Stimulated activated effector memory CD8-positive, alpha-beta T cell treated with anti-CD3 and anti-CD28 coated beads, Interleukin-12 subunit alpha, Interleukin-12 subunit beta, amount 100 ng/mL, for 72 hours (primary cell): Measurements from ENCODE around the gene GNL1.
A peak's percentile ranks its signal among the peaks of the same experiment; 100 is the strongest.
"Not testable (repeated sequence)": the region's sequence is repeated elsewhere in the genome, so short reads cannot be mapped to it uniquely, and the experiment has no call there.

Experiments
- ATAC-seq: fragments of 150-1000 bp; cut with Tn5 transposase; 2 replicates; pipeline ENCODE4 v1.10.0; 2021
- DNase-seq, 2 donors: peaks; one replicate each; pipeline ENCODE4 v3.0.0; 2021 to 2022; ENCODE audit warnings: low spot score in 2 of 2
- H3K27ac Mint-ChIP-seq: one replicate; pipeline ENCODE4 v1.8.0; 2022; ENCODE audit warnings: mild to moderate bottlenecking, mixed read lengths
- H3K36me3 Mint-ChIP-seq: one replicate; pipeline ENCODE4 v1.8.0; 2022; ENCODE audit warnings: mild to moderate bottlenecking, mixed read lengths
- H3K4me1 Mint-ChIP-seq: one replicate; pipeline ENCODE4 v1.8.0; 2022; ENCODE audit warnings: mixed read lengths
- H3K4me3 Mint-ChIP-seq: one replicate; pipeline ENCODE4 v1.8.0; 2022; ENCODE audit warnings: mild to moderate bottlenecking, mixed read lengths
- H3K9me3 Mint-ChIP-seq: one replicate; pipeline ENCODE4 v1.8.0; 2022; ENCODE audit warnings: mixed read lengths

GNL1 gene

DNA sequence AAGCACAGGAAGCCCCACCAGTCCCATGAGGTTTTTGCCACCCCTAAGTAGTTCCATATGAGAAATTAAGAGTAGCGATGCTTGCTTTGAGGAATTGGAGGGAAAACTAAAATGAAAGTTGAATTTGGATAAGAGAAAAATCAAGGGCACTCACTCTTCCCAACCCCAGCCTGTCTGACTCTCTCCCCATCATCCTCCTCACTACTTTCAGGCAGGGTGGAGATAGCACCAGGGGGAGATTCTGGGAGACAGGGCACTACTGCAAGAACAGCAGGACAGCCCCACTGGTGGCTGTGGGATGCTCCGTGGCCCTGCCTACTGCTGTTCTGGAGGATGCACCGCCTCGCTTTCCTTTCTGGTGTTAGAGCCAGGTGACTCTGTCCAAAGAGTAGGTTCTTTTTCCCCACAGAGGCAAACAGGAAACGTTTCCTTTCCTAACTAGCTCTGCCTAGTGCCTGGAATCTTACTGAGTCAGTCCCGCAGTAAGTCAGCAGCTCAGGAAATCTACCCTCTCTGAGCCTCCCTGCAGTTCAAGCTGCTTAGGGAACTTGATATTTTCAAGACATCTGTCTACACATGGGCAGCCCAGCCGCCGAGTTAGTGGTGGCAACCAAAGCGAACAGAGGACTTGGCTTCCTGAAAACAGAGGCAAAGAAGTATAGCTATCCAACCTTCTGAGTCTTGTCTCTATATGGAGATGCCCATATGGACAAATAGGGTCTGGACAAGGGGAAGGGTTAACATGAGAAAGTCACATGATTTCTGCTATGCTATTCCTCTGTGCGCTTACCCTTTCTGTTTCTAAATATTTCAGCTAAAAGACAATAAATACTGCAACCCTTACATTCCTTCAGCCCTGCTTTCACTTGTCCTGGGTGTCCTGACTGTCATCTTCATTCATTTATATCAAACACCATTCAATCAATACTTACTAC lies 55.6 kb downstream of the GNL1 start:
- Mint-ChIP-seq H3K9me3 (no peaks in the 10 kb centered on the region), H3K36me3 (peaks cover under 1% of the 10 kb centered on the region), H3K27ac (peak overlapping the region; percentile 40), H3K4me1 (peaks cover 38% of the 10 kb centered on the region), H3K4me3 (peak overlapping the region; percentile 51)
- DNase-seq (no peak), ATAC-seq (peak; percentile 17)

DNA sequence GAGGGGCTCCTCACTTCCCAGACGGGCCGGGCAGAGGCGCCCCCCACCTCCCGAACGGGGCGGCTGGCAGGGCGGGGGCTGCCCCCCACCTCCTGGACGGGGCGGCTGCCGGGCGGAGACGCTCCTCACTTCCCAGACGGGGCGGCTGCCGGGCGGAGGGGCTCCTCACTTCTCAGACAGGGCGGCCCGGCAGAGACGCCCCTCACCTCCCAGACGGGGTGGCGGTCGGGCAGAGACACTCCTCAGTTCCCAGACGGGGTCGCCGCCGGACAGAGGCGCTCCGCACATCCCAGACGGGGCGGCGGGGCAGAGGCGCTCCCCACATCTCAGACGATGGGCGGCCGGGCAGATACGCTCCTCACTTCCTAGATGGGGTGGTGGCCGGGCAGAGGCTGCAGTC lies 57.6 kb downstream of the GNL1 start:
- not testable (repeated sequence) for H3K27ac Mint-ChIP-seq, ATAC-seq, H3K4me3 Mint-ChIP-seq, DNase-seq, H3K9me3 Mint-ChIP-seq
- Mint-ChIP-seq H3K36me3 (peaks cover 20% of the 10 kb centered on the region), H3K4me1 (peaks cover 54% of the 10 kb centered on the region)

DNA sequence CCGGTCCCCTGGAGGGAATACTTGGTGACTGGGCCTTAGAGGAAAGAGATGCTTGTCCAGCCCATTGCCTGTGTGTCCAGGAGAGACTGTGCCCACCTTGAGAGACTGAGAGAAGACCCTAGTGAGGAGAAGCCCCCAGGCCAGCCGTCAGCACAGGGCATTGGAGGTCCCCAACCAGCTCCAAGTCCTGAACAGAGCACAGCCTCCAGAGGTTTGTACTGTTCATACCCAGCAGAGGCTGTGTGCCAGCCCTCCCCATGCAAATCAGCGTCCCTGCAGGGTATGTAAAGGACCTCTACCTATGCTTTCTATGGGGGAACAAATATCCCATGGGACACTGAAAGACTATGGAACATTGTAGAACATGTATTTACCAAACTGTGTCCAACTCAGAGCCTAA lies 58.6 kb downstream of the GNL1 start:
- H3K4me1 Mint-ChIP-seq: peaks cover 64% of the 10 kb centered on the region
- no peaks in the 10 kb centered on the region for H3K9me3 Mint-ChIP-seq
- ATAC-seq (no peak), DNase-seq (no peak)
- peak overlapping the region; percentile 98 for H3K27ac Mint-ChIP-seq
- H3K36me3 Mint-ChIP-seq: peaks cover 30% of the 10 kb centered on the region
- H3K4me3 Mint-ChIP-seq: no peak overlapping the region

DNA sequence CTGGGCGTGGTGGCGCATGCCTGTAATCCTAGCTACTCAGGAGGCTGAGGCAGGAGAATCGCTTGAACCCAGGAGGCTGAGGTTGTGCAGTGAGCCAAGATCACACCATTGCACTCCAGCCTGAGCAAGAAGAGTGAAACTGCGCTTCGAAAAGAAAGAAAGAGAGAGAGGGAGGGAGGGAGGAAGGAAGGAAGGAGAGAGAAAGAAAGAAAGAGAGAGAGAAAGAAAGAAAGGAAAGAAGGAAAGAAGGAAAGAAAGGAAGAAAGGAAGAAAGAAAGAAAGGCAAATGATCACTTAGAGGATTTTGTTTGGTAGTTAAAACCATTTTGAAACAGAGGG lies 59.1 kb downstream of the GNL1 start:
- H3K36me3 Mint-ChIP-seq: peaks cover 35% of the 10 kb centered on the region
- DNase-seq, H3K9me3 Mint-ChIP-seq, ATAC-seq, H3K4me3 Mint-ChIP-seq: not testable (repeated sequence)
- H3K4me1 Mint-ChIP-seq: peaks cover 69% of the 10 kb centered on the region
- peak overlapping the region; percentile 98 for H3K27ac Mint-ChIP-seq

DNA sequence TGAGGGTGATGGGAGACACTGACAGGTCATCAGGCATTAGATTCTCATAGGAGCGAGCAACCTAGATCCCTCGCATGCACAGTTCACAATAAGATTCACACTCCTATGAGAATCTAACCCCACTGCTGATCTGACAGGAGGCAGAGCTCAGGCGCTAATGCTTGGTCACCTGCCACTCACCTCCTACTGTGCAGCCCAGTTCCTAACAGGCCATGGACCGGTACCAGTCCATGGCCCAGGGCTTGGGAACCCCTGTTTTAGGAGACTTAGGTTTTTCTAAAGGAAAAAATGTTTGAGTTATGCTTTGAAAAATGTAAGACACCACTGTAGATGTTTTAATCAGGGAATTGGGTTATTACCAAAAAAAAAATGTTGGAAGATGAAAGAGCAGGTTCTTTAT lies 60.3 kb downstream of the GNL1 start:
- Mint-ChIP-seq H3K36me3 (peaks cover 47% of the 10 kb centered on the region), H3K4me3 (peak overlapping the region; percentile 28), H3K27ac (peak overlapping the region; percentile 98), H3K9me3 (no peaks in the 10 kb centered on the region), H3K4me1 (peaks cover 78% of the 10 kb centered on the region)
- ATAC-seq (no peak), DNase-seq (no peak)

DNA sequence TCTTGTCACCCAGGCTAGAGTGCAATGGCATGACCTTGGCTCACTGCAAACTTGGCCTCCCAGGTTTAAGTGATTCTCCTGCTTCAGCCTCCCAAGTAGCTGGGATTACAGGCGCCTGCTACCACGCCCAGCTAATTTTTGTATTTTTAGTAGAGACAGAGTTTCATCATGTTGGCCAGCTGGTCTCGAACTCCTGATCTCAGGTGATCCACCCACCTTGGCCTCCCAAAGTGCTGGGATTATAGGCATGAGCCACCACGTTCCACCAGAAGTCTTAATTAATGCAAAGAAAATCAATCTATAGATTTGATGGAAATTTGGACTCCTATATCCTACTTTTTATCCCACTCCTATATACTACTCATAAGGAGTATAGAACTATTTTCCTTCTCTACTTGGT lies 61.2 kb downstream of the GNL1 start:
- peak overlapping the region; percentile 98 for H3K27ac Mint-ChIP-seq
- H3K4me3 Mint-ChIP-seq: peak overlapping the region; percentile 96
- ATAC-seq: not testable (repeated sequence)

DNA sequence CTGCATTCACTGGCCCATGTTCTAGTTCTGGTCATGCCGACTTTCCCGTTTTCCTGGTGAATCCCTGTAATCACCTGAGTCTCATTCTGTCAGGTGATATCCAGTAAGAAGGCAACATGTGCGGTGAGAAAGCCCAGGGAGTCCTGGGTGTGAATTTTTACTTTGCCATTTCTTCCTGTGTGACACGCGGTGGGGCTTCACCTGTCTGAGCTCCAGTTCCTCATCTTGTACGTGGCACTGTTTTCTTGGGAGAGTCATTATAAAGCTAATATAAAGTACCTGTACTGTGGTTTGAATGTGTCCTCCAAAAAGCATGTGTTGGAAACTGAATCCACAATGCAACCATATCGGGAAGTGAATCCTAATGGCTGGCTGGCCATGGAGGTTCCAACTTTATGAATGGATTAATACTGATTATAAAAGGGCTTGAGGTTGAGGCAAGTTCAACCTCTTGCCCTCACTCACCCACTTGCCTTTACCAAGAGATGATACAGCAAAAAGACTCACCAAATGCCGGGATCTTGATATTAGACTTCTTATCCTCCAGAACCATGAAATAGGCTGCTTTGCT lies 61.9 kb downstream of the GNL1 start:
- ATAC-seq (no peak), DNase-seq (no peak)
- Mint-ChIP-seq H3K27ac (peak overlapping the region; percentile 98), H3K4me1 (peaks cover 80% of the 10 kb centered on the region), H3K36me3 (peaks cover 63% of the 10 kb centered on the region), H3K4me3 (peak overlapping the region; percentile 96), H3K9me3 (no peaks in the 10 kb centered on the region)

More for the DNA sequence above, 61.2 kb downstream of the GNL1 start:
- not testable (repeated sequence) for DNase-seq, H3K9me3 Mint-ChIP-seq
- Mint-ChIP-seq H3K36me3 (peaks cover 56% of the 10 kb centered on the region), H3K4me1 (peaks cover 78% of the 10 kb centered on the region)

DNA sequence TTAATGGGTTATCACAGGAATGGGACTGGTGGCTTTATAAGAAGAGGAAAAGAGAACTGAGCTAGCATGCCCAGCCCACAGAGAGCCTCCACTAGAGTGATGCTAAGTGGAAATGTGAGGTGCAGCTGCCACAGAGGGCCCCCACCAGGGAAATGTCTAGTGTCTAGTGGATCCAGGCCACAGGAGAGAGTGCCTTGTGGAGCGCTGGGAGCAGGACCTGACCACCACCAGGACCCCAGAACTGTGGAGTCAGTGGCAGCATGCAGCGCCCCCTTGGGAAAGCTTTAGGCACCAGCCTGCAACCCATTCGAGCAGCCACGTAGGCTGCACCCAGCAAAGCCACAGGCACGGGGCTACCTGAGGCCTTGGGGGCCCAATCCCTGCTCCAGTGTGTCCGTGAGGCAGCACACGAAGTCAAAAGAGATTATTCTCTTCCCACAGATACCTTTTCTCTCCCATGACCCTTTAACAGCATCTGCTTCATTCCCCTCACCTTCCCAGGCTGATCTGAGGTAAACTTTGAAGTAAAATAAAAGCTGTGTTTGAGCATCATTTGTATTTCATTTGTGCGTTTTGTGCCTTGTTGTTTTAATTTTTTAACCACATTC lies 62.5 kb downstream of the GNL1 start:
- DNase-seq (no peak), ATAC-seq (no peak)
- H3K36me3 Mint-ChIP-seq: peaks cover 70% of the 10 kb centered on the region
- H3K9me3 Mint-ChIP-seq: no peaks in the 10 kb centered on the region
- peak overlapping the region; percentile 98 for H3K27ac Mint-ChIP-seq
- peak overlapping the region; percentile 96 for H3K4me3 Mint-ChIP-seq
- peaks cover 85% of the 10 kb centered on the region for H3K4me1 Mint-ChIP-seq

DNA sequence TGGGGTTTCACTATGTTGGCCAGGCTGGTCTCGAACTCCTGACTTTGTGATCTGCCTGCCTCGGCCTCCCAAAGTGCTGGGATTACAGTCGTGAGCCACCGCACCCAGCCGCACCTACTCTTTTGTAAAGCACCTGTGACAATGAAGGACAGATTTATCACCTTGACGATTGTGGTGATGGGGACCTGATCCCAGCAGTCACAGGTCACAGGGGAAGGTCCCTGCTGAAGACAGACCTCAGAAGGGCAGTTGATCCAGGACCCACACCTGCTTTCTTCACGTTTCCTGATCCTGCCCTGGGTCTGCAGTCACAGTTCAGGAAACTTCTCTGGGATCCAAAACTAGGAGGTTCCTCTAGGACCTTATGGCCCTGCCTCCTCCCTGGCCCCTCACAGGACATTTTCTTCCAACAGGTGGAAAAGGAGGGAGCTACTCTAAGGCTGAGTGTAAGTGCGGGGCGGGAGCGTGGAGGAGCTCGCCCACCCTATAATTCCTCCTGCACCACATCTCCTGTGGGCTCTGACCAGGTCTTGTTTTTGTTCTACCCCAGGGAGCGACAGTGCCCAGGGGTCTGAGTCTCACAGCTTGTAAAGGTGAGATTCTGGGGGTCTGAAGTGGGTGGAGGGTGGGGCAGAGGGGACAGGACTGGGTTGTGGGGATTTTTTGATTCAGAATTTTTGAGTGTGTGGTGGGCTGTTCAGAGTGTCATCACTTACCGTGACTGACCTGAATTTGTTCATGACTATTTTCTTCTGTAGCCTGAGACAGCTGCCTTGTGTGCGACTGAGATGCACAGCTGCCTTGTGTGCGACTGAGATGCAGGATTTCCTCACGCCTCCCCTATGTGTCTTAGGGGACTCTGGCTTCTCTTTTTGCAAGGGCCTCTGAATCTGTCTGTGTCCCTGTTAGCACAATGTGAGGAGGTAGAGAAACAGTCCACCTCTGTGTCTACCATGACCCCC lies 64.0 kb downstream of the GNL1 start:
- Mint-ChIP-seq H3K36me3 (peaks cover 70% of the 10 kb centered on the region), H3K4me3 (peak overlapping the region; percentile 96), H3K9me3 (no peaks in the 10 kb centered on the region), H3K27ac (peak overlapping the region; percentile 98), H3K4me1 (peaks cover 82% of the 10 kb centered on the region)
- DNase-seq: peak in 1 of 2 donors; percentile 53
- ATAC-seq: peak; percentile 11
